Smooth muscle cell (in vitro differentiated cells): ENCODE results near the gene SNAP25. TPM values are rescaled to one million over a fixed set of nuclear protein-coding genes. Genes with fewer than 3 reads are reported as not detected.

Source experiments
- DNase-seq: peaks from one replicate; lab custom pipeline; 2025; ENCODE audit not compliant: unreplicated experiment; lab: John Stamatoyannopoulos, UW
- H2AFZ ChIP-seq: fragments of 200-600 bp; sonication (generic); 2 replicates; pipeline ENCODE4 v1.6.0; 2016; ENCODE audit warnings: antibody characterized with exemption, low read depth, mild to moderate bottlenecking
- H3F3A ChIP-seq: fragments of 200-600 bp; sonication (generic); 2 replicates; pipeline ENCODE4 v1.6.0; 2017; ENCODE audit warnings: antibody characterized with exemption, low read depth
- H3K27ac ChIP-seq: fragments of 200-600 bp; sonication (generic); 2 replicates; pipeline ENCODE4 v1.5.1; 2016; ENCODE audit warnings: low read depth, mild to moderate bottlenecking
- H3K27me3 ChIP-seq: fragments of 200-600 bp; sonication (generic); 2 replicates; pipeline ENCODE4 v1.6.1; 2016; ENCODE audit warnings: low read depth, mild to moderate bottlenecking
- H3K36me3 ChIP-seq: fragments of 200-600 bp; sonication (generic); 2 replicates; pipeline ENCODE4 v1.5.1; 2016; ENCODE audit warnings: low read depth
- H3K4me1 ChIP-seq: fragments of 200-600 bp; sonication (generic); 2 replicates; pipeline ENCODE4 v1.5.1; 2016; ENCODE audit warnings: low read depth
- H3K4me2 ChIP-seq: fragments of 200-600 bp; sonication (generic); 2 replicates; pipeline ENCODE4 v1.6.0; 2016; ENCODE audit warnings: mild to moderate bottlenecking
- H3K4me3 ChIP-seq: fragments of 200-600 bp; sonication (generic); 2 replicates; pipeline ENCODE4 v1.5.1; 2016; ENCODE audit warnings: mild to moderate bottlenecking
- H3K79me2 ChIP-seq: fragments of 200-600 bp; sonication (generic); 2 replicates; pipeline ENCODE4 v1.6.0; 2016; ENCODE audit warnings: low read depth, mild to moderate bottlenecking
- H3K9ac ChIP-seq: fragments of 200-600 bp; sonication (generic); 2 replicates; pipeline ENCODE4 v1.6.0; 2016; ENCODE audit warnings: low read depth
- H3K9me3 ChIP-seq: fragments of 200-600 bp; sonication (generic); replicated peaks from 2 replicates; pipeline ENCODE4 v1.5.1; 2016; ENCODE audit warnings: low read depth
- H4K20me1 ChIP-seq: fragments of 200-600 bp; sonication (generic); 2 replicates; pipeline ENCODE4 v1.6.0; 2016; ENCODE audit warnings: low read depth
- WGBS: methylation state at CpG from one replicate; pipeline ENCODE4 v1.1.7; 2016; ENCODE audit warnings: low lambda C conversion rate; 5-methylcytosine and 5-hydroxymethylcytosine counted together
- polyA plus RNA-seq: library from polyadenylated mRNA; unstranded; fragments of >200 nt; fragmentation: Nextera tagmentation; extraction: Ambion mirVana; gene quantifications from 2 replicates; pipeline ENCODE4 v1.2.1, GENCODE V29; 2016
- total RNA-seq: library from RNA; depleted of rRNA; stranded (reverse); fragments of >200 nt; gene quantifications from 2 replicates; pipeline ENCODE4 v1.2.3, GENCODE V29; 2014
- TF ChIP-seq, protein P1 (sequence below): fragments of 200-600 bp; sonication (generic); IDR thresholded peaks from 2 replicates; pipeline ENCODE4 v1.5.1; 2017; ENCODE audit warnings: borderline replicate concordance, mild to moderate bottlenecking, antibody characterized with exemption; ENCODE audit not compliant: insufficient read depth, poor library complexity, severe bottlenecking

Gene SNAP25
- total and polyA plus RNA-seq, 2 experiments from 2014 or later, result 4.9 to 5.4 TPM

DNA sequence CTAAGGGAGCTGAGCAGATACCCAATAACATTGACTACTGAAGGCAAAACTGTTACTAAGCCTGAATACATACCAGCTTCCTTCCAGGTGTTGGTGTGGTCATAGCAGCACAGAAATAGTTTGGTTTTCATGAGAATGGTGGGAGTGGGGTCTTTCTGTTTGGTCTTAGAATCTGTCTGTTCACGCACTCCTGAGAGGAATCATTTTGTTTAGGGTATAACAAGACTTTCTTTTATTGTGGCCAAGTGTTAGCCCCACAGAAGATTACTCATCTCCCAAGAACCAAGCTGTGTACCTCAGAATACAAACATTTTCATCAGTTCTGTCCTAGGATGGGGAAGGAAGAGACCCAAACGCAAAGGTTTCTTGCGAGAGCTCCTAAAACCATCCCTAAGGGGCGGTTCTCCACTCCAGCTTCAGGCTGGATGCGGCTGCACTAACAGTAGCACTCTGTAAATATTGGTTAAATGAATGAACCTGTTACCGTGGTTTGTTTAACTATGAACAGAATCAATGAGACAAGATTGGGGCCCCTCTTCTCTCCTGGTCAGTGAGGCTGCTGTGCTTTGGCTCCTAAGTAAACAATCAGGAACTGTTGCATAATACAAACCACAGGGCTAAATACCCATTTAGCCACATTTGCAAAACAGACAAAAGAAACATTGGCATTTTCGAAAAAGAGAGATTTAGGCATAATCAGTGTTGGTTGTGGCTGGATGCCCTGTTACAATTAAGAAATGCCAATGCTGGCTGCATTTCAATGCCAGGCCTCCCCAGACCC is 44.9 kb downstream of the SNAP25 start:
- TF ChIP-seq, protein P1, sequence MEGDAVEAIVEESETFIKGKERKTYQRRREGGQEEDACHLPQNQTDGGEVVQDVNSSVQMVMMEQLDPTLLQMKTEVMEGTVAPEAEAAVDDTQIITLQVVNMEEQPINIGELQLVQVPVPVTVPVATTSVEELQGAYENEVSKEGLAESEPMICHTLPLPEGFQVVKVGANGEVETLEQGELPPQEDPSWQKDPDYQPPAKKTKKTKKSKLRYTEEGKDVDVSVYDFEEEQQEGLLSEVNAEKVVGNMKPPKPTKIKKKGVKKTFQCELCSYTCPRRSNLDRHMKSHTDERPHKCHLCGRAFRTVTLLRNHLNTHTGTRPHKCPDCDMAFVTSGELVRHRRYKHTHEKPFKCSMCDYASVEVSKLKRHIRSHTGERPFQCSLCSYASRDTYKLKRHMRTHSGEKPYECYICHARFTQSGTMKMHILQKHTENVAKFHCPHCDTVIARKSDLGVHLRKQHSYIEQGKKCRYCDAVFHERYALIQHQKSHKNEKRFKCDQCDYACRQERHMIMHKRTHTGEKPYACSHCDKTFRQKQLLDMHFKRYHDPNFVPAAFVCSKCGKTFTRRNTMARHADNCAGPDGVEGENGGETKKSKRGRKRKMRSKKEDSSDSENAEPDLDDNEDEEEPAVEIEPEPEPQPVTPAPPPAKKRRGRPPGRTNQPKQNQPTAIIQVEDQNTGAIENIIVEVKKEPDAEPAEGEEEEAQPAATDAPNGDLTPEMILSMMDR, result no peak
- no peak overlapping the region for H2AFZ ChIP-seq
- peak overlapping the region; percentile 38 for H3K27ac ChIP-seq
- no peaks in the 10 kb centered on the region for H4K20me1 ChIP-seq
- H3K4me3 ChIP-seq, result no peak overlapping the region
- no peak for DNase-seq
- H3K36me3 ChIP-seq, result no peaks in the 10 kb centered on the region
- H3K4me2 ChIP-seq, result peak overlapping the region; percentile 55
- H3F3A ChIP-seq, result no peaks in the 10 kb centered on the region
- no peak overlapping the region for H3K9ac ChIP-seq
- H3K9me3 ChIP-seq, result no peaks in the 10 kb centered on the region
- WGBS, result 46% methylated on average over 7 of the region's 7 CpGs
- no peaks in the 10 kb centered on the region for H3K79me2 ChIP-seq
- H3K27me3 ChIP-seq, result no peaks in the 10 kb centered on the region
- no peaks in the 10 kb centered on the region for H3K4me1 ChIP-seq

DNA sequence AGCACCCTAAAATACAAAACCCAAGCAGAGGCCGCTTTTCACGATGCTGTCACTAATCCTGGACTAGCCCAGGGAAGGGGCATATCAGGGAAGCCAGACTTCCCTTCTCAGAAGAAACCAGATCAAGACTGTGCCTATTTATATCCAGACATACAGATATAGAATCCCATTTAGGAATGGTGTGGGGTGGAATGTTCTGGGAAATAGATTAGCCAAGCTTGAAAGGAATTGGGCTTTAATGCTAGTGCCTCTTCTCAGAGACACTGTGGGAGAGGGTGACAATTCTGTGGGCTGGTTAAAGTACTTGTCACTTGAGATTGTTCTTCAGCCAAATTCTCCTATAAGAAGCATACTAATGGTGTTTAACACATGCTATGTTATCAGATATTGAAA is 45.5 kb downstream of the SNAP25 start:
- no peaks in the 10 kb centered on the region for H3K27me3 ChIP-seq
- H3K9ac ChIP-seq, result no peak overlapping the region
- 13% methylated on average over 2 of the region's 2 CpGs for WGBS
- peak overlapping the region; percentile 38 for H3K27ac ChIP-seq
- no peak overlapping the region for H3K4me3 ChIP-seq
- no peaks in the 10 kb centered on the region for H3K36me3 ChIP-seq
- TF ChIP-seq, protein P1, result no peak
- H4K20me1 ChIP-seq, result no peaks in the 10 kb centered on the region
- H3K79me2 ChIP-seq, result no peaks in the 10 kb centered on the region
- no peaks in the 10 kb centered on the region for H3F3A ChIP-seq
- H3K4me1 ChIP-seq, result no peaks in the 10 kb centered on the region
- no peaks in the 10 kb centered on the region for H3K9me3 ChIP-seq
- no peak overlapping the region for H2AFZ ChIP-seq
- no peak for DNase-seq
- peak overlapping the region; percentile 55 for H3K4me2 ChIP-seq

GRCh38 chr20:10268636-10269035 is 50.0 kb downstream of the SNAP25 start:
- H3K9me3 ChIP-seq, result no peaks in the 10 kb centered on the region
- H3K79me2 ChIP-seq, result no peaks in the 10 kb centered on the region
- no peak overlapping the region for H2AFZ ChIP-seq
- H3K4me1 ChIP-seq, result no peaks in the 10 kb centered on the region
- no peak overlapping the region for H3K4me2 ChIP-seq
- H3K9ac ChIP-seq, result no peak overlapping the region
- H3K27me3 ChIP-seq, result no peaks in the 10 kb centered on the region
- 77% methylated on average over 3 of the region's 3 CpGs for WGBS
- no peaks in the 10 kb centered on the region for H3F3A ChIP-seq
- TF ChIP-seq, protein P1, result no peak
- DNase-seq, result no peak
- no peak overlapping the region for H3K27ac ChIP-seq
- H3K36me3 ChIP-seq, result no peaks in the 10 kb centered on the region
- no peak overlapping the region for H3K4me3 ChIP-seq
- no peaks in the 10 kb centered on the region for H4K20me1 ChIP-seq

DNA sequence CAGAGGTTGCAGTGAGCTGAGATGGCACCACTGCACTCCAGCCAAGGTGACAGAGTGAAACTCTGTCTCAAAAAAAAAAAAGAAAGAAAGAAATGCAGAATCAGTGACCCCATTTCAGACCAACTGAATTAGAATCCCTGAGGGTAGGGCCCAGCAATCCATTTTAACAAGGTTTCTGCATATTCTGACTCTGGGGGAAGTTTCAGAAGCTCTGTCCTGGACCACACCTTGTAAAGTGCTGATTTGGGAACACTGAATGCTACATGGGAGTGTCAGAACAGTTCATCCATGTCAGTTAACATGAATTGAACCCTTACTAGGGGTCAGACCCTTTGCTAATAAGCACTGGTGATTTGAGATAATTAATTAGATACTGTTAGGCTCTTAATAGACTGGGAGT is 52.0 kb downstream of the SNAP25 start:
- no peak overlapping the region for H3K9ac ChIP-seq
- no peaks in the 10 kb centered on the region for H3K27me3 ChIP-seq
- TF ChIP-seq, protein P1, result no peak
- H3K4me1 ChIP-seq, result no peaks in the 10 kb centered on the region
- H3F3A ChIP-seq, result no peaks in the 10 kb centered on the region
- no peaks in the 10 kb centered on the region for H4K20me1 ChIP-seq
- H3K4me3 ChIP-seq, result no peak overlapping the region
- H2AFZ ChIP-seq, result no peak overlapping the region
- H3K79me2 ChIP-seq, result no peaks in the 10 kb centered on the region
- H3K27ac ChIP-seq, result no peak overlapping the region
- no peak for DNase-seq
- no peaks in the 10 kb centered on the region for H3K9me3 ChIP-seq
- no peak overlapping the region for H3K4me2 ChIP-seq
- no peaks in the 10 kb centered on the region for H3K36me3 ChIP-seq
